Fibroblast of skin of abdomen (primary cell): ENCODE results near the gene GCHFR.

Experiments used
- DNase-seq: peaks from one replicate; pipeline ENCODE4 v3.0.0-alpha.2; 2013

GCHFR gene

GRCh38 chr15:40815042-40815698 is 51.3 kb downstream of the GCHFR start:
- no peak for DNase-seq
